ENCODE measurements around the gene FAP.

FAP gene

DNA sequence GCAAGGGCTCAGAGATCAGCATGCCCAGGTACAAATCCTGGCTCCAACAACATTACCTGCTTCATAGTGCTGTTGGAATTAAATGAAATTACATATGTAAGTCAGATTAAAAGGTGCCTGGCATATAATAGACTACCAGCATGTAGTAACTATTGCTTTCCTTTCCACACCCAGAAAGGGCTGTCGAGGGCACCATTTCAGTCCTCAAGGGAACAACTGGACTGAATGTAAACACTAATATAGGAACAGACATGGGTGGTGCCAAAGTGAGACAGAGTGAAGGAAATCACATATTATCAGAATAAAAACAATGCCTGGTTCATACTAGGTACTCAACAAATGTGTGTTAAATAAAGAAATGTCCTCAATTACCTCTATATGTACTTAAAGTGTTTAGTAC is 43.3 kb downstream of the FAP start:
- Mint-ChIP-seq H3K27me3 (ENCODE audit: low read depth) (no peaks in the 10 kb centered on the region), H3K27ac (no peak overlapping the region), H3K36me3 (ENCODE audit: low read depth) (peaks cover 25% of the 10 kb centered on the region), H3K9me3 (no peaks in the 10 kb centered on the region), H3K4me3 (no peak overlapping the region), H3K4me1 (peaks cover 2% of the 10 kb centered on the region)
- TF ChIP-seq, protein P1, sequence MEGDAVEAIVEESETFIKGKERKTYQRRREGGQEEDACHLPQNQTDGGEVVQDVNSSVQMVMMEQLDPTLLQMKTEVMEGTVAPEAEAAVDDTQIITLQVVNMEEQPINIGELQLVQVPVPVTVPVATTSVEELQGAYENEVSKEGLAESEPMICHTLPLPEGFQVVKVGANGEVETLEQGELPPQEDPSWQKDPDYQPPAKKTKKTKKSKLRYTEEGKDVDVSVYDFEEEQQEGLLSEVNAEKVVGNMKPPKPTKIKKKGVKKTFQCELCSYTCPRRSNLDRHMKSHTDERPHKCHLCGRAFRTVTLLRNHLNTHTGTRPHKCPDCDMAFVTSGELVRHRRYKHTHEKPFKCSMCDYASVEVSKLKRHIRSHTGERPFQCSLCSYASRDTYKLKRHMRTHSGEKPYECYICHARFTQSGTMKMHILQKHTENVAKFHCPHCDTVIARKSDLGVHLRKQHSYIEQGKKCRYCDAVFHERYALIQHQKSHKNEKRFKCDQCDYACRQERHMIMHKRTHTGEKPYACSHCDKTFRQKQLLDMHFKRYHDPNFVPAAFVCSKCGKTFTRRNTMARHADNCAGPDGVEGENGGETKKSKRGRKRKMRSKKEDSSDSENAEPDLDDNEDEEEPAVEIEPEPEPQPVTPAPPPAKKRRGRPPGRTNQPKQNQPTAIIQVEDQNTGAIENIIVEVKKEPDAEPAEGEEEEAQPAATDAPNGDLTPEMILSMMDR (IDR thresholded peaks at IDR 0.05; ENCODE audit: unreplicated experiment in 3 of 3): no peak

DNA sequence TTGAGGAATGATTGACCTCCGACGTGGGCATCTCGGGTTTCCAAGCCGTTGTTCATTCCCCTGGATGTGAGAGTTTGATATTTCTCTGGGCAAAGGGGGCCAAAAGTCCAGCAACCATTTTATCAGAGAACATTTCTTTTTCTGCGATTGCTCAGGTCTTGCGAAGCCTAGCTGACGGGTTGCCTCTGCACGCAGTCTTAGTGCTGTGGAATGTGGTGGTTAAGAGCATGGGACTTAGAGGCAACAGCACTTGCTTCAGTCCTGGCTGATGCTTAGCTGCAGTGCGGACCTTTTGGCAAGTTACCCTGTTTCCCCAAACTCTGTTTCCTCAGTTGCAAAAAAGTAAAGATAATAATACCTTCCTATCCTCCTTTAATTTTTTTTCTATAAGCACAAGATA is 45.0 kb downstream of the FAP start:
- H3K4me3 Mint-ChIP-seq: no peak overlapping the region
- H3K36me3 Mint-ChIP-seq (ENCODE audit: low read depth): peaks cover 16% of the 10 kb centered on the region
- H3K4me1 Mint-ChIP-seq: peaks cover 11% of the 10 kb centered on the region
- H3K27ac Mint-ChIP-seq: no peak overlapping the region
- H3K9me3 Mint-ChIP-seq: no peaks in the 10 kb centered on the region
- H3K27me3 Mint-ChIP-seq (ENCODE audit: low read depth): no peaks in the 10 kb centered on the region
- TF ChIP-seq, protein P1 (IDR thresholded peaks at IDR 0.05; ENCODE audit: unreplicated experiment in 3 of 3): no peak

DNA sequence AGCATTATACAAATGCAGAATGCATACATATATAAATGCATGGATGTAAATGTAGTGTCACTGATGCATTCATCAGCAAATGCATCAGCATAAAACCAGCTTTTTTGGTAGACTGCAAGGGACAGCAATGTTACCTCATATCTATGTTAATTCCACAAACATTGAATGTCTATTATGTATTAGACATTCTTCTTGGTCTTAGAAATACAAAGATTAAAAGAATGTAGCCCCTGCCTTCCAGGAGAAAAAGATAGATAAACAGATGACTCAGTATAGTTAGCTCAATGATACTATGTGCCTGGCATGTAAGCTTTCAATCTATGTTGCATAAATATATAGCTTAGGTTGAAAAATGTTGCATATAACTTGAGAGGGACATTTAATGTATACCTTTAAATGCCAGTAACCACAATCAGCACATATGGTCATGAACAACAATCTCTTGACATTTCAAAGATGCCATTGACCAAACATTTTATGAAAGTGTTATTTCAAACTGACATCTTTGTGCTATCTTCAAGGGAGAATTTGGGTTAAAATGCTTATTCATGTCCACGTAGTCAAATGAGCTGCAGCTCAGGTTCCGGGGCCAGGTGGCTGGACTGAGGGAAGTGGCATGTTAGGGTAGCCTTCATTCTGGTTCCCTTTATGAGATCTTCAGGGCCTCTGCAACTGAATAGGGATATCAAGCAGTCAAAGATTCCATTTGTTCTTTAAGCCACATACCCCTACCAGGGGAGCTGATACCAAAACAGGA is 46.0 kb downstream of the FAP start:
- peaks cover 25% of the 10 kb centered on the region for H3K36me3 Mint-ChIP-seq (ENCODE audit: low read depth)
- no peak overlapping the region for H3K27ac Mint-ChIP-seq
- H3K9me3 Mint-ChIP-seq: no peaks in the 10 kb centered on the region
- TF ChIP-seq, protein P1 (IDR thresholded peaks at IDR 0.05; ENCODE audit: unreplicated experiment in 3 of 3): no peak
- no peaks in the 10 kb centered on the region for H3K27me3 Mint-ChIP-seq (ENCODE audit: low read depth)
- peaks cover 11% of the 10 kb centered on the region for H3K4me1 Mint-ChIP-seq
- no peak overlapping the region for H3K4me3 Mint-ChIP-seq

DNA sequence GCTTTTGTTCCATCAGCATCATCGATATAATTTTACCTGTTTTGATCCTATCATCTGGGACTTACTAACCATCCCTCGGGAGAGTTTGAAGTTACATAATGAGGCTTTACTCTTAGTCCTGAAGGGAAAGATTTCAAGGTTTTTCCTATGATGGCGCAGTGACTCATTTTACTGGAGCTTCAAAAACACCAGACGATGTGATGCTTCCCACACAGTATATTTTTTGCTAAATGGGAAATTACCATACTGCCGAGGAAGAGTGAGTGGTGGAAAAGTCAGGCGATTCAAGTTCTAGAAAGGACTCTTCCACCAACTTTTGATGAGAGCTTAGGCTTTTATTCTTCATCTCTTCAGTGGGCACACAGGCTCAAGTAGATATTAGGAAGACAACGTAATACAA is 46.6 kb downstream of the FAP start:
- TF ChIP-seq, protein P1 (IDR thresholded peaks at IDR 0.05; ENCODE audit: unreplicated experiment in 3 of 3): no peak
- Mint-ChIP-seq H3K36me3 (ENCODE audit: low read depth) (peaks cover 30% of the 10 kb centered on the region), H3K27me3 (ENCODE audit: low read depth) (no peaks in the 10 kb centered on the region), H3K9me3 (no peaks in the 10 kb centered on the region), H3K4me1 (peaks cover 11% of the 10 kb centered on the region), H3K4me3 (no peak overlapping the region), H3K27ac (no peak overlapping the region)

DNA sequence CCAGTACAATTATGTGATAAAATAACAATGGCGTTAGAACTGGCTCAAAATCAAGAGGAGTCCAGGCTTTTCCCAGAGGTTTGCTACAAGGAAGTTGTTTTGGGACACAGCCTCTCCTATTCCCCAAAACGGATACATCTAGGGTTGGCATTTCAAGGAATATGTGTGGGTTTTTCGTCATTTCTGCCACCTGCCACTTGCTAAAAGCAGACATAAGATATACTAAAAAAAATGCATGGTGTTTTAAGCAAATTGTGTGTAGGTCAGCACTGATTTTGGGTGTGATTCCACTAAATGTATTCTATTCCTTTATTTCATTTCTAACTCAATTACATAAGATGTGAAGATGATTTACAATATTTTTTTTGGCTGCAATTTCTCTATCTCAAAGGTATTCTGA is 54.8 kb downstream of the FAP start:
- no peak overlapping the region for H3K4me3 Mint-ChIP-seq
- H3K4me1 Mint-ChIP-seq: peaks cover 18% of the 10 kb centered on the region
- H3K36me3 Mint-ChIP-seq (ENCODE audit: low read depth): peaks cover 29% of the 10 kb centered on the region
- TF ChIP-seq, protein P1 (IDR thresholded peaks at IDR 0.05; ENCODE audit: unreplicated experiment in 3 of 3): no peak
- H3K27me3 Mint-ChIP-seq (ENCODE audit: low read depth): no peaks in the 10 kb centered on the region
- no peak overlapping the region for H3K27ac Mint-ChIP-seq
- H3K9me3 Mint-ChIP-seq: no peaks in the 10 kb centered on the region

Measured in nephron (organoid).